Measurements from ENCODE around the gene MUC5AC. TPM values are rescaled to one million over a fixed set of nuclear protein-coding genes. Genes with fewer than 3 reads are reported as not detected.

The MUC5AC gene
- total and polyA plus RNA-seq, 2 of the 13 experiments (the other 11 are each of a cell fraction or from before 2014, with no cell fraction given) = under 0.01 TPM; not detected in 1

GRCh38 chr11:1140642-1141490, 16.9 kb upstream of the MUC5AC start (continued):
- TF ChIP-seq ZKSCAN5 (CRISPR knock-in tag; IDR thresholded peaks at IDR 0.05) = no peak

- Histone ChIP-seq H2AFZ (ENCODE audit: low read length) (no peak overlapping the region), H3K9me3 (ENCODE audit: low read length) (peaks cover 14% of the 10 kb centered on the region), H3K36me3 (replicated peaks in 1 of 2; ENCODE audit: control insufficient read depth in 1 of 2, insufficient read depth in 2 of 2, low read length in 2 of 2) (no peaks in the 10 kb centered on the region), H4K20me1 (ENCODE audit: insufficient read depth, low read length) (no peaks in the 10 kb centered on the region), H3K4me2 (ENCODE audit: low read depth, low read length) (no peak overlapping the region), H3K27me3 (ENCODE audit: control insufficient read depth in 1 of 2, insufficient read depth in 2 of 2, low read length in 2 of 2) (peaks cover 2 to 28% of the 10 kb centered on the region in 2 experiments; a peak in 3 of 5 replicates), H3K27ac (ENCODE audit: extremely low read length, insufficient read depth, low read length) (no peak overlapping the region), H3K9ac (ENCODE audit: insufficient read depth, low read depth, low read length) (no peak overlapping the region), H3K4me1 (ENCODE audit: insufficient read depth, low read length) (no peaks in the 10 kb centered on the region), H3K4me3 (replicated peaks in 1 of 3; ENCODE audit: insufficient read depth in 1 of 3, low read depth in 2 of 3, low read length in 3 of 3) (no peak overlapping the region), H3K79me2 (ENCODE audit: insufficient read depth, low read length) (no peaks in the 10 kb centered on the region)
- TF ChIP-seq ELK4 (CRISPR knock-in tag; IDR thresholded peaks at IDR 0.05; ENCODE audit: borderline replicate concordance) = no peak
- TF ChIP-seq TMF1 (CRISPR knock-in tag; IDR thresholded peaks at IDR 0.05; ENCODE audit: low read depth) = no peak
- in situ Hi-C loops (cut with HindIII; ENCODE audit: extremely low pct_ligation_motif_present, low pct_unique_long_range_greater_than_20kb) = no loop called here
- intact Hi-C loops (cut with micrococcal nuclease; ENCODE audit: unreplicated experiment) = no loop called here
- DNase-seq (ENCODE audit: low spot score) = no peak
- BruUV-seq (replicated peaks) = no TSS peak
- WGBS (ENCODE audit: low lambda C conversion rate) = 39% methylated on average over 13 of the region's 21 CpGs
- FAIRE-seq = no peak
- ATAC-seq = no peak
- ChIA-PET POLR2A (no interaction called here), CTCF (ENCODE audit: low intra/inter-chr PET ratio, low total read pairs) (no interaction called here)
These were observed 11.4 kb upstream of the MUC5AC start for GRCh38 chr11:1146365-1146764.

GRCh38 chr11:1147792-1148191, 10.0 kb upstream of the MUC5AC start:
- ChIA-PET POLR2A (no interaction called here), CTCF (ENCODE audit: low intra/inter-chr PET ratio, low total read pairs) (no interaction called here)
- FAIRE-seq = peak; percentile 63
- no peaks in the 10 kb centered on the region for H3K36me3 ChIP-seq (replicated peaks in 1 of 2; ENCODE audit: control insufficient read depth in 1 of 2, insufficient read depth in 2 of 2, low read length in 2 of 2)
- H3K4me1 ChIP-seq (ENCODE audit: insufficient read depth, low read length) = peaks cover 13% of the 10 kb centered on the region
- in situ Hi-C loops (cut with HindIII; ENCODE audit: extremely low pct_ligation_motif_present, low pct_unique_long_range_greater_than_20kb) (no loop called here), intact Hi-C loops (cut with micrococcal nuclease; ENCODE audit: unreplicated experiment) (no loop called here)
- no peak overlapping the region for H3K9ac ChIP-seq (ENCODE audit: insufficient read depth, low read depth, low read length)
- no peaks in the 10 kb centered on the region for H4K20me1 ChIP-seq (ENCODE audit: insufficient read depth, low read length)
- TF ChIP-seq BCLAF1 (IDR thresholded peaks at IDR 0.05) (no peak), ZNF124 (CRISPR knock-in tag; IDR thresholded peaks at IDR 0.05) (no peak), ATM (IDR thresholded peaks at IDR 0.05; ENCODE audit: borderline replicate concordance) (peak; percentile 13; the same call in 1 of the 2 replicates), FOXP1 (IDR thresholded peaks at IDR 0.05) (peak; percentile 3; the same call in 1 of the 2 replicates), FOXP1 (CRISPR knock-in tag; IDR thresholded peaks at IDR 0.05) (no peak)
- TF ChIP-seq, protein P1, sequence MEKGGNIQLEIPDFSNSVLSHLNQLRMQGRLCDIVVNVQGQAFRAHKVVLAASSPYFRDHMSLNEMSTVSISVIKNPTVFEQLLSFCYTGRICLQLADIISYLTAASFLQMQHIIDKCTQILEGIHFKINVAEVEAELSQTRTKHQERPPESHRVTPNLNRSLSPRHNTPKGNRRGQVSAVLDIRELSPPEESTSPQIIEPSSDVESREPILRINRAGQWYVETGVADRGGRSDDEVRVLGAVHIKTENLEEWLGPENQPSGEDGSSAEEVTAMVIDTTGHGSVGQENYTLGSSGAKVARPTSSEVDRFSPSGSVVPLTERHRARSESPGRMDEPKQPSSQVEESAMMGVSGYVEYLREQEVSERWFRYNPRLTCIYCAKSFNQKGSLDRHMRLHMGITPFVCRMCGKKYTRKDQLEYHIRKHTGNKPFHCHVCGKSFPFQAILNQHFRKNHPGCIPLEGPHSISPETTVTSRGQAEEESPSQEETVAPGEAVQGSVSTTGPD (CRISPR knock-in tag; IDR thresholded peaks at IDR 0.05) = no peak
- DNase-seq (ENCODE audit: low spot score) = no peak
- peaks cover 4 to 42% of the 10 kb centered on the region in 2 experiments; a peak in 4 of 5 replicates for H3K27me3 ChIP-seq (ENCODE audit: control insufficient read depth in 1 of 2, insufficient read depth in 2 of 2, low read length in 2 of 2)
- H3K9me3 ChIP-seq (ENCODE audit: low read length) = peaks cover 14% of the 10 kb centered on the region
- 75% methylated on average over 5 of the region's 6 CpGs for WGBS (ENCODE audit: low lambda C conversion rate)
- H3K79me2 ChIP-seq (ENCODE audit: insufficient read depth, low read length) = no peaks in the 10 kb centered on the region
- BruUV-seq (replicated peaks) = no TSS peak
- no peak overlapping the region for H2AFZ ChIP-seq (ENCODE audit: low read length)
- no peak overlapping the region for H3K27ac ChIP-seq (ENCODE audit: extremely low read length, insufficient read depth, low read length)
- H3K4me2 ChIP-seq (ENCODE audit: low read depth, low read length) = no peak overlapping the region
- no peak for ATAC-seq
- H3K4me3 ChIP-seq (replicated peaks in 1 of 3; ENCODE audit: insufficient read depth in 1 of 3, low read depth in 2 of 3, low read length in 3 of 3) = no peak overlapping the region

All from HepG2 (cell line).